ENCODE measurements around the gene CA10. TPM values are rescaled to one million over a fixed set of nuclear protein-coding genes. Genes with fewer than 3 reads are reported as not detected.

The CA10 gene
- total RNA-seq, 6 experiments from 2014 or later: not detected

DNA sequence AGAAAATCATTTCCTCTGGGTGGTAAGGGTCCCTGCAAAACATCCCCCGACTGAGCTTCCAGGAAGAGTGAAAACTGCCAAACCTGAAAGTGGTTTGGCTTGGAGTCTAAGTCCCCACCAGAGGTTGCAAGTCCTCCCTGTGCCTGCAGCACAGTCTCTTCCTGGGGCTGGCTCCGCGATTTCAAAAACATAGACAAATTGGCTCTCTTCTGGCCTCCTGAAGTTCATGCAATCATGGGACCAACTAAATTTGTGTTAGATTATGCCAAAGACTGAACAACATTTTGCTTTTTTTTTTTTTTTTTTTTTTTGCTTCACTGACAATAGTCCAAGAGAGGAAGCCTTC lies 447.9 kb downstream of the CA10 start:
- H3K36me3 ChIP-seq: no peaks in the 10 kb centered on the region
- H3K4me1 ChIP-seq: peaks cover 0 to 22% (median 7%) of the 10 kb centered on the region in 4 donors
- peak in 3 of 4 donors; percentile 16 to 39 (median 20) for ATAC-seq
- no peak overlapping the region for H3K4me3 ChIP-seq
- 27% methylated on average over 3 of the region's 3 CpGs for WGBS (ENCODE audit: insufficient coverage, low coverage, low lambda C conversion rate, missing lambda C conversion rate)
- intact Hi-C loops (cut with DNase I): no loop called here
- H3K27me3 ChIP-seq: no peaks in the 10 kb centered on the region
- H3K9me3 ChIP-seq: no peaks in the 10 kb centered on the region
- TF ChIP-seq CTCF (IDR thresholded peaks at IDR 0.05) (no peak), POLR2A (IDR thresholded peaks at IDR 0.05) (no peak)
- peak overlapping the region in 2 of 3 donors; percentile 78 to 79 for H3K27ac ChIP-seq
- no peak for DNase-seq

GRCh38 chr17:51709694-51710633 lies 448.6 kb downstream of the CA10 start:
- no peak for DNase-seq
- TF ChIP-seq POLR2A (IDR thresholded peaks at IDR 0.05) (no peak), CTCF (IDR thresholded peaks at IDR 0.05) (no peak)
- Histone ChIP-seq H3K27ac (peak overlapping the region in 2 of 3 donors; percentile 78 to 79), H3K27me3 (no peaks in the 10 kb centered on the region), H3K9me3 (no peaks in the 10 kb centered on the region), H3K4me1 (peaks cover 0 to 22% (median 7%) of the 10 kb centered on the region in 4 donors), H3K4me3 (no peak overlapping the region), H3K36me3 (no peaks in the 10 kb centered on the region)
- WGBS (ENCODE audit: insufficient coverage, low coverage, low lambda C conversion rate, missing lambda C conversion rate): 36% methylated on average over 6 of the region's 7 CpGs
- intact Hi-C loops (cut with DNase I): no loop called here
- ATAC-seq: peak; percentile 62 to 82 (median 76)

- DNase-seq: no peak
- intact Hi-C loops (cut with DNase I): no loop called here
- Histone ChIP-seq H3K4me3 (no peak overlapping the region), H3K27me3 (no peaks in the 10 kb centered on the region), H3K4me1 (peaks cover 0 to 43% (median 16%) of the 10 kb centered on the region in 4 donors), H3K36me3 (no peaks in the 10 kb centered on the region), H3K27ac (no peak overlapping the region), H3K9me3 (no peaks in the 10 kb centered on the region)
- ATAC-seq: peak in 1 of 4 donors; percentile 32
- 62% methylated on average over 2 of the region's 2 CpGs for WGBS (ENCODE audit: insufficient coverage, low coverage, low lambda C conversion rate, missing lambda C conversion rate)
- no peak for TF ChIP-seq CTCF (IDR thresholded peaks at IDR 0.05)
- no peak for TF ChIP-seq POLR2A (IDR thresholded peaks at IDR 0.05)
Measured at GRCh38 chr17:51707216-51707615, 451.3 kb downstream of the CA10 start.

- DNase-seq (no peak), ATAC-seq (no peak)
- Histone ChIP-seq H3K4me1 (peaks cover 0 to 50% (median 16%) of the 10 kb centered on the region in 4 donors), H3K9me3 (no peaks in the 10 kb centered on the region), H3K27ac (no peak overlapping the region), H3K36me3 (no peaks in the 10 kb centered on the region), H3K4me3 (no peak overlapping the region), H3K27me3 (no peaks in the 10 kb centered on the region)
- no peak for TF ChIP-seq POLR2A (IDR thresholded peaks at IDR 0.05)
- TF ChIP-seq CTCF (IDR thresholded peaks at IDR 0.05): no peak
- intact Hi-C loops (cut with DNase I): no loop called here
- 100% methylated on average over 1 of the region's 1 CpG for WGBS (ENCODE audit: insufficient coverage, low coverage, low lambda C conversion rate, missing lambda C conversion rate)
Measured at GRCh38 chr17:51706093-51706492, 452.4 kb downstream of the CA10 start.

All from right lobe of liver (tissue), 6 donors.